OCI-LY7 (cell line): ENCODE measurements around the gene PTGER4.

Experiments
- EZH2phosphoT487 ChIP-seq: fragments of 200-600 bp; sonication (generic); IDR thresholded peaks from 2 replicates; pipeline ENCODE4 v1.6.1; 2018; ENCODE audit warnings: low read depth, borderline replicate concordance, mild to moderate bottlenecking, mixed run types, antibody characterized with exemption, low read length, moderate library complexity, mixed read lengths
- TF ChIP-seq, protein P1 (sequence below): fragments of 200-600 bp; sonication (generic); conservative IDR thresholded peaks from 2 replicates; pipeline ENCODE4 v1.5.1; 2014; ENCODE audit warnings: mild to moderate bottlenecking, antibody characterized with exemption, low read length, moderate library complexity, mixed read lengths

DNA sequence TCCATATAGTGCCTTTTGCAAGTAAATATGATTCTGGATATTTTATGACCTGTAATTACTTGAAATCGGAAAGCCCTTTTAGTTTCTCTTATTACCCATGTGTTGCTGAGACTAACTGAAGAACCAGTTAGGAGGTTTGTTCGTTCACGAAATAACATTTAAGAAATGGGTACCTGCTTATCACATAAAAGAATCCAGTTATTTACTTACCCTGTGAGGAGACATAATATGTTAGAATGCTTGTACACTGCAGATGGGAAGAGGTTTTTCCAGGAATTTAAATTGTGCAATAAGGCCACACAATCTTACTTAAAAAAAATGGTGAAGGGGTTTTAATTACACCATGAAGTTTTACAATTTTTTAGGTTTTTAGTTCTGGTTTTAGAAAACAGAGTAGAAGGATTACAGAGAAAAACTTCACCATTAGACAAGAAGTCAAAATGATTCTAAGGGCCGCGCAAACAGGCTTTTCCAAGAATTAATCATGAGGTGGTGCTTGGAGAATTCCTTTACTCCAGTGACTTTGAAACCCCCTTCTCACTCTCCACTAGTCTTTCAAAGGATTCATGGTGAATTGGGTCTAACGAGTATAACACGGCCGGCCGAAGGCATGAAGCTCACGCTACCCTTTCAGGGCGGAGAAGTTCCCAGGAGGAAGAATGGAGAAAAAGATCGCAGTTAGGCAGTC, 1.1 kb upstream of the PTGER4 start:
- TF ChIP-seq, protein P1, sequence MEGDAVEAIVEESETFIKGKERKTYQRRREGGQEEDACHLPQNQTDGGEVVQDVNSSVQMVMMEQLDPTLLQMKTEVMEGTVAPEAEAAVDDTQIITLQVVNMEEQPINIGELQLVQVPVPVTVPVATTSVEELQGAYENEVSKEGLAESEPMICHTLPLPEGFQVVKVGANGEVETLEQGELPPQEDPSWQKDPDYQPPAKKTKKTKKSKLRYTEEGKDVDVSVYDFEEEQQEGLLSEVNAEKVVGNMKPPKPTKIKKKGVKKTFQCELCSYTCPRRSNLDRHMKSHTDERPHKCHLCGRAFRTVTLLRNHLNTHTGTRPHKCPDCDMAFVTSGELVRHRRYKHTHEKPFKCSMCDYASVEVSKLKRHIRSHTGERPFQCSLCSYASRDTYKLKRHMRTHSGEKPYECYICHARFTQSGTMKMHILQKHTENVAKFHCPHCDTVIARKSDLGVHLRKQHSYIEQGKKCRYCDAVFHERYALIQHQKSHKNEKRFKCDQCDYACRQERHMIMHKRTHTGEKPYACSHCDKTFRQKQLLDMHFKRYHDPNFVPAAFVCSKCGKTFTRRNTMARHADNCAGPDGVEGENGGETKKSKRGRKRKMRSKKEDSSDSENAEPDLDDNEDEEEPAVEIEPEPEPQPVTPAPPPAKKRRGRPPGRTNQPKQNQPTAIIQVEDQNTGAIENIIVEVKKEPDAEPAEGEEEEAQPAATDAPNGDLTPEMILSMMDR = no peak
- TF ChIP-seq EZH2phosphoT487 = no peak
